Nephron (organoid): Measurements from ENCODE around the gene STX5.
A peak's percentile ranks its signal among the peaks of the same experiment; 100 is the strongest.
"Not testable (repeated sequence)": the region's sequence is repeated elsewhere in the genome, so short reads cannot be mapped to it uniquely, and the experiment has no call there.

Source experiments
- H3K27ac Mint-ChIP-seq, 3 experiments: 2 replicates each; pipeline ENCODE4 v1.8.0; 2020; ENCODE audit warnings: mixed read lengths in 3 of 3, mild to moderate bottlenecking in 2 of 3, moderate library complexity in 1 of 3
- H3K27me3 Mint-ChIP-seq: 2 replicates; pipeline ENCODE4 v1.8.0; 2021; ENCODE audit warnings: low read depth, mild to moderate bottlenecking, moderate library complexity, mixed read lengths
- H3K36me3 Mint-ChIP-seq: 2 replicates; pipeline ENCODE4 v1.8.0; 2020; ENCODE audit warnings: low read depth, mixed read lengths
- H3K4me1 Mint-ChIP-seq: 2 replicates; pipeline ENCODE4 v1.8.0; 2020; ENCODE audit warnings: mixed read lengths
- H3K4me3 Mint-ChIP-seq, 3 experiments: 2 replicates each; pipeline ENCODE4 v1.8.0; 2020; ENCODE audit warnings: mild to moderate bottlenecking in 3 of 3, mixed read lengths in 3 of 3, moderate library complexity in 2 of 3
- H3K9me3 Mint-ChIP-seq: 2 replicates; pipeline ENCODE4 v1.8.0; 2020; ENCODE audit warnings: mixed read lengths
- TF ChIP-seq, protein P1 (sequence below), 3 experiments: fragments of 200-600 bp; sonication (generic); IDR thresholded peaks; one replicate each; pipeline ENCODE4 v1.5.0; 2021; ENCODE audit warnings: antibody characterized with exemption in 3 of 3; ENCODE audit not compliant: unreplicated experiment in 3 of 3

Gene STX5

DNA sequence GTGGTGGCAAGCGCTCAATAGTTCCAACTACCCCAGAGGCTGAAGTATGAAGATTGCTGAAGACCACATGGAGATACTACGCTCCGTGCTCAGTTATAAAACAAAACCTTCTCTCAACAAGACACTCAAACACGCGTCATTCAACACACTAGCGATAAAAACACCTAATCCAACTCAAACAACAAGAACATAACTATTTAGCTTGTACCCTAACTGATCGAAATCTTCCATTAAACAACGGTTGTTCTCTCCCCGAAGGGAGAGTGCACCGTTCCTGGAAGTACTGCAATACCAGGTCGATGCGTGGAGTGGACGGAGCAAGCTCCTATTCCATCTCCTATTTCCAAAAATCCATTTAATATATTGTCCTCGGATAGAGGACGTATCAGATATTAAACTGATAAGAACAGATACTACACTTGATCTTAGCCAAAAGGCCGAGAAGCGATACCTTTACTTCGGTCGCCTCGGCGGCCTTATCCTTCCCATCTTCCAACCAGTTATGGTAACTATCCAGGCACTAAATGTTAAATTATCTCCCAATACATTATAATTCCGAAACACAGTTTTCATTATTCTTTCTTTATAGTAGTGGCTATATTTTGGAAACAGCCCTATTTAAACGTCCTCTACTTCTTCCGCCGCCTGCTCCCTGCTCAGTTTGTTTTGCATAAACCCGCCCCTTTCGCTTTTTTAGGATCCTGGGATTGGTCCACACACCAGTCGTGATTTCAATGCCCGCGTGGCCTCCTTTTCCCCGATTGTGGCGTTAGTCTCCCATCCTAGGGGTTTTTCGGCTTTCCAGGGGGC lies 9.7 kb upstream of the STX5 start:
- H3K4me3 Mint-ChIP-seq, result no peak overlapping the region
- H3K27ac Mint-ChIP-seq, result no peak overlapping the region
- TF ChIP-seq, protein P1, sequence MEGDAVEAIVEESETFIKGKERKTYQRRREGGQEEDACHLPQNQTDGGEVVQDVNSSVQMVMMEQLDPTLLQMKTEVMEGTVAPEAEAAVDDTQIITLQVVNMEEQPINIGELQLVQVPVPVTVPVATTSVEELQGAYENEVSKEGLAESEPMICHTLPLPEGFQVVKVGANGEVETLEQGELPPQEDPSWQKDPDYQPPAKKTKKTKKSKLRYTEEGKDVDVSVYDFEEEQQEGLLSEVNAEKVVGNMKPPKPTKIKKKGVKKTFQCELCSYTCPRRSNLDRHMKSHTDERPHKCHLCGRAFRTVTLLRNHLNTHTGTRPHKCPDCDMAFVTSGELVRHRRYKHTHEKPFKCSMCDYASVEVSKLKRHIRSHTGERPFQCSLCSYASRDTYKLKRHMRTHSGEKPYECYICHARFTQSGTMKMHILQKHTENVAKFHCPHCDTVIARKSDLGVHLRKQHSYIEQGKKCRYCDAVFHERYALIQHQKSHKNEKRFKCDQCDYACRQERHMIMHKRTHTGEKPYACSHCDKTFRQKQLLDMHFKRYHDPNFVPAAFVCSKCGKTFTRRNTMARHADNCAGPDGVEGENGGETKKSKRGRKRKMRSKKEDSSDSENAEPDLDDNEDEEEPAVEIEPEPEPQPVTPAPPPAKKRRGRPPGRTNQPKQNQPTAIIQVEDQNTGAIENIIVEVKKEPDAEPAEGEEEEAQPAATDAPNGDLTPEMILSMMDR (IDR thresholded peaks at IDR 0.05; ENCODE audit: unreplicated experiment in 3 of 3), result no peak

DNA sequence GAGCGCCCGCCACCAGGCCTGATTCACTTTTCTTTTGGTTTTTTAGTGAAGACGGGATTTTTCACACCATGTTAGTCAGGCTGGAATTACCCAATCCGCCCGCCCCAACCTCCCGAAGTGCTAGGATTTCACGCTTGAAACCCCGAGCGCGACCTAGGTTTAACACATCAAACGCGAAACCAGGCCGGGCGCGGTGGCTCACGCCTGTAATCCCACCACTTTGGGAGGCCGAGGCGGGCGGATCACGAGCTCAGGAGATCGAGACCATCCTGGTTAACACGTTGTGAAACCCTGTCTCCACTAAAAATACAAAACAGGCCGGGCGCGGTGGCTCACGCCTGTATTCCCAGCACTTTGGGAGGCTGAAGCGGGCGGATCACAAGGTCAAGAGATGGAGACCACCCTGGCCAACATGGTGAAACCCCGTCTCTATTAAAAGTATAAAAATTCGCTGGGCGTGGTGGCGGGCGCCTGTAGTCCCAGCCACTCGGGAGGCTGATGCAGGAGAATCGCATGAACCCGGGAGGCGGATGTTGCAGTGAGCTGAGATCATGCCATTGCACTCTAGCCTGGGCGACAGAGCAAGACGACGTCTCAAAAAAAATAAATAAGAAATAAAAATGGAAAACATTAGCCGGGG lies 9.0 kb upstream of the STX5 start:
- H3K27me3 Mint-ChIP-seq, H3K36me3 Mint-ChIP-seq, H3K27ac Mint-ChIP-seq, H3K4me3 Mint-ChIP-seq, H3K9me3 Mint-ChIP-seq: not testable (repeated sequence)
- H3K4me1 Mint-ChIP-seq, result peaks cover 10% of the 10 kb centered on the region

More for the DNA sequence above, 9.7 kb upstream of the STX5 start:
- Mint-ChIP-seq H3K9me3 (no peaks in the 10 kb centered on the region), H3K4me1 (peaks cover 10% of the 10 kb centered on the region), H3K27me3 (no peaks in the 10 kb centered on the region), H3K36me3 (peaks cover 6% of the 10 kb centered on the region)

DNA sequence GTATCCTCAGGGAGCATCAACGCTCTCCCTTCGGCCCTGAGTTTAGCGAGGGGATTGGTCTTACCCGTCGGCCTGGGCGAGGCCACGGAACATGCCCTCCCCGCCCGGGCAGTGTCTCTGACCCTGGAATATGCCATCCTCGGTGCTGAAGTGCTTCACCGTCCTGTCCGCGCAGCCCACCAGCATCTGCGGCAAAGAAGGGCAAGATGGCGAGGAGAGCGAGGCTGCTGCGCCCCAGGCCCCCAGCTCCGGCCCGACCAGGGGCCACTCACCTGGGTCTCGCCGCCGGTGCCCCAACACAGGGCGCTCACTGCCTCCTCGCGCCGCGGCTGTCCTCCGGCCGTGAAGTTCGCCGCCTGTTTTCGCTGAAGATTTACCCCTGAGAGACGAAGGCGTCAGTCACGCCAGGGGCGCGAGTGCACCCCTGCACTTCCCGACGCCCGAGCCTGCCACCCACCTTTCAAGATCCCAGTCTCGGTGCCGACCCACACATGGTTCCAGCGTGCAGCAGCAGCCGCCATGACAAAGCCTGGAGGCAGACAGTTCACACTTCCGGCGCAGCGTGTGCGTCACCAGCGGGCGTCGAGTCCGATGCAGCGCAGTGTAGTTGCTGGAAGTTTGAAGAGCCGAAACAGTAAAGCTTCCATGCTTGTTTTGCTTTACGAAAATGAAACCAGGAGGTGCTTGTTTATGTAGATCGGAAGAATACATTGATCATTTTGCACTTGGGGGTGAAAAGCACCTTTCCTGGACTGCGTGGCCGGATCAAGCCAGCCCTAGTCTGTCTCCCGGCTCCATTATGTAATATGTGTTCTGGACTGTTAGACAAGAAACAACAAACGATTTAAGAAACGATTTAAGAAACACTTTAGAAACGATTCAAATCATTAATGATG lies 7.4 kb upstream of the STX5 start, which contains the start of gene WDR74:
TSS of gene WDR74 (minus strand) at position 541 of the 896 bp plus-strand sequence. CDS start at position 521, 20 bp downstream.
- H3K27ac Mint-ChIP-seq, result no peak within 1 kb of the TSS
- peaks cover 19% of the 10 kb centered on the region for H3K36me3 Mint-ChIP-seq
- TF ChIP-seq, protein P1 (IDR thresholded peaks at IDR 0.05; ENCODE audit: unreplicated experiment in 3 of 3), result no peak
- no peak within 1 kb of the TSS for H3K4me3 Mint-ChIP-seq
- H3K4me1 Mint-ChIP-seq, result peaks cover 10% of the 10 kb centered on the region
- no peaks in the 10 kb centered on the region for H3K9me3 Mint-ChIP-seq
- no peaks in the 10 kb centered on the region for H3K27me3 Mint-ChIP-seq

DNA sequence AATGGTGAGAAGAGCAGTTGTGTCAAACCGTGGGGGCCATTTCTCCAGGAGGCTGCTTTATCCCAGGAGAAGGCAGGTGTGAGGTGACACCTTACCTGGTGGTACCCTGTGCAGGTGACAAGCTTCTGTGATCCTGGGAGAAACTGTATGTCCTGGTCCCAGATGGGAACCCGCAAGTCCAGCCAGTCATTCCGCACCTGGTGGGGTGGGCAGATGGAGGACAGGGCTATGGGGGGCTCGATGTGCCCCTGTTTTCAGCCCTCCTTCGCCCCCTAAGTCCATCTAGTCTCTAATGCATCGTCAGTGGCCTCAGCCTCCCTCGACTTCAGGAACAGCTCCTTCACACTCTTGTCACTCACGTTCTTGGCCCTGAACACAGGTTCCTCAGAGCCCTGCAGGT lies 3.5 kb upstream of the STX5 start:
- H3K4me1 Mint-ChIP-seq, result peaks cover 20% of the 10 kb centered on the region
- H3K27ac Mint-ChIP-seq, result no peak overlapping the region
- H3K36me3 Mint-ChIP-seq, result peaks cover 28% of the 10 kb centered on the region
- peak overlapping the region; percentile 42 to 84 (median 44) for H3K4me3 Mint-ChIP-seq
- TF ChIP-seq, protein P1 (IDR thresholded peaks at IDR 0.05; ENCODE audit: unreplicated experiment in 3 of 3), result no peak
- no peaks in the 10 kb centered on the region for H3K27me3 Mint-ChIP-seq
- no peaks in the 10 kb centered on the region for H3K9me3 Mint-ChIP-seq

DNA sequence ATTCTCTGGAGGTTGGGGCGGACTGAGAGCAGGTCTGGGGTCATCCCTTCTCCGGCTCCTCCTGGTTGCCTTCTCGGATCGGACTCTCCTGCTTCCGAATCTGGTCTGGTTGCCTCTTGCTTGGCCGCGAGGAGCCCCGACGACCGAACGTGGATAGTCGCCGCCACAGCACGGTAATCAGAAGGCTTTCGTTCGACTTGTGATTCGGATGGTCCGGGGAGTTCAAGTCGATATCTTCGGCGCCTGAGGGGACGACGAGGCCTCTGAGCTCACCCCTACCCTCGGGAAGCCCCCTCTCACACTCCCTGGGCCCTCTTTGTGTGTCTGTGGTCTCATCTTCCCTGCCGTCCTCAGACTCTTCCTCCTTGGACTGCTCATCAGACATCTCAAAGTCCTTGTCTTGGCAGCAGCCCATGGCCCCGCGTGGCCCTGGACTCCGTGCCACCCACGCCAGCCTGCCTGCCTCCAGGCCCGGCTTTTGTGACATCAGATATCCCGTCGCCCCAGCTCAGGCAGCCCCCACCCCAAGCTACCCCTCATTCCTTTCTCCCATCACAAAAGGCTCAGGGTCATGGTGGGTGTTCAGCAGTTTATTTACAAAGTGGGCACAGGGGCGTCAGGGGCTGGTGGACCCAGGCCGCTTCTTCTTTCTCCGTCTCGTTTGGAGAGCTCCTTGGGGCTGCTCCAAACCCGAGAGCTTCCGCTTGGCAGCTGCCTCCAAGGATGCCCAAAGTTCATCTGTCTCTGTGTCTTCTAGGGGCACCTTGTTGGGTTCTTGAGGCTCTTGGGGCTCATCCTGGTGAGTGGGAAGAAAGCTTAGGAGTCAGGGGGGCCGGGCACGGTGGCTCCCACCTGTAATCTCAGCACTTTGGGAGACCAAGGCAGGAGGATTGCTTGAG lies 734 bp upstream of the STX5 start, which contains the start of gene TEX54:
TSS of gene TEX54 (minus strand) at position 506 of the 899 bp plus-strand sequence.
- Mint-ChIP-seq H3K27me3 (no peaks in the 10 kb centered on the region), H3K4me3 (peak within 1 kb of the TSS; percentile 91 to 93 (median 91)), H3K27ac (peak within 1 kb of the TSS; percentile 96 to 98 (median 98)), H3K4me1 (peaks cover 19% of the 10 kb centered on the region), H3K9me3 (no peaks in the 10 kb centered on the region), H3K36me3 (peaks cover 31% of the 10 kb centered on the region)
- TF ChIP-seq, protein P1 (IDR thresholded peaks at IDR 0.05; ENCODE audit: unreplicated experiment in 3 of 3), result no peak
